Osteoblast (primary cell): ENCODE data around the gene MICALL2. TPM values are rescaled to one million over a fixed set of nuclear protein-coding genes. Genes with fewer than 3 reads are reported as not detected.

ENCODE experiments used
- DNase-seq: peaks from one replicate; pipeline ENCODE4 v3.0.0; 2011; ENCODE audit warnings: low spot score, mixed read lengths; ENCODE audit not compliant: insufficient read length; ENCODE audit errors: missing footprints
- H2AFZ ChIP-seq: 2 replicates; pipeline ENCODE4 v1.6.0; 2011; ENCODE audit warnings: mild to moderate bottlenecking, low read length
- H3K27ac ChIP-seq: 2 replicates; pipeline ENCODE4 v1.5.1; 2011; ENCODE audit warnings: mild to moderate bottlenecking, low read depth, low read length, moderate library complexity
- H3K27me3 ChIP-seq: 2 replicates; pipeline ENCODE4 v1.6.0; 2012; ENCODE audit warnings: mild to moderate bottlenecking, control low read depth, inconsistent platforms, low read length, moderate library complexity; ENCODE audit not compliant: insufficient read depth
- H3K36me3 ChIP-seq: 2 replicates; pipeline ENCODE4 v1.5.1; 2011; ENCODE audit warnings: mild to moderate bottlenecking, low read length, control low read depth, moderate library complexity; ENCODE audit not compliant: insufficient read depth
- H3K4me1 ChIP-seq: 2 replicates; pipeline ENCODE4 v1.5.1; 2011; ENCODE audit warnings: mild to moderate bottlenecking, low read length, control low read depth, moderate library complexity; ENCODE audit not compliant: insufficient read depth
- H3K4me2 ChIP-seq: 2 replicates; pipeline ENCODE4 v1.6.0; 2011; ENCODE audit warnings: mild to moderate bottlenecking, low read length; ENCODE audit not compliant: insufficient read depth
- H3K4me3 ChIP-seq: fragments of 200-600 bp; sonication (generic); 3 replicates; pipeline ENCODE4 v1.5.1; 2012; ENCODE audit warnings: mild to moderate bottlenecking, low read length, inconsistent platforms; ENCODE audit not compliant: insufficient read depth
- H3K79me2 ChIP-seq: 2 replicates; pipeline ENCODE4 v1.6.0; 2012; ENCODE audit warnings: mild to moderate bottlenecking, low read length, control low read depth, inconsistent platforms; ENCODE audit not compliant: insufficient read depth
- H3K9me3 ChIP-seq: 2 replicates; pipeline ENCODE4 v1.5.1; 2011; ENCODE audit warnings: low read depth, low read length, control low read depth
- H4K20me1 ChIP-seq: 2 replicates; pipeline ENCODE4 v1.6.0; 2012; ENCODE audit warnings: mild to moderate bottlenecking, low read length, control low read depth; ENCODE audit not compliant: insufficient read depth
- CTCF ChIP-seq: IDR thresholded peaks from 2 replicates; pipeline ENCODE4 v1.5.1; 2011; ENCODE audit warnings: mild to moderate bottlenecking, low read depth, low read length, moderate library complexity; ENCODE audit errors: extremely low read depth
- total RNA-seq: library from RNA; depleted of rRNA; stranded (reverse); fragments of >200 nt; gene quantifications from 2 replicates; pipeline ENCODE4 v1.2.3, GENCODE V29; 2012

MICALL2 gene
- total RNA-seq, 1 donor, result 30.4 TPM

- Histone ChIP-seq H3K4me1 (peaks cover 6% of the 10 kb centered on the region), H3K27me3 (no peaks in the 10 kb centered on the region), H3K36me3 (no peaks in the 10 kb centered on the region), H2AFZ (no peak overlapping the region), H3K4me2 (no peak overlapping the region), H4K20me1 (peaks cover 22% of the 10 kb centered on the region), H3K79me2 (no peaks in the 10 kb centered on the region), H3K9me3 (no peaks in the 10 kb centered on the region), H3K27ac (no peak overlapping the region), H3K4me3 (no peak overlapping the region)
- no peak for DNase-seq
- no peak for TF ChIP-seq CTCF
Measured at GRCh38 chr7:1430056-1430845, 29.0 kb downstream of the MICALL2 start.

- H3K4me3 ChIP-seq, result no peak overlapping the region
- H3K36me3 ChIP-seq, result no peaks in the 10 kb centered on the region
- no peak overlapping the region for H3K4me2 ChIP-seq
- no peak overlapping the region for H2AFZ ChIP-seq
- peaks cover 7% of the 10 kb centered on the region for H3K27me3 ChIP-seq
- TF ChIP-seq CTCF, result no peak
- H3K9me3 ChIP-seq, result no peaks in the 10 kb centered on the region
- H3K79me2 ChIP-seq, result no peaks in the 10 kb centered on the region
- peaks cover 15% of the 10 kb centered on the region for H4K20me1 ChIP-seq
- H3K27ac ChIP-seq, result no peak overlapping the region
- peak; percentile 96 for DNase-seq
- peaks cover 6% of the 10 kb centered on the region for H3K4me1 ChIP-seq
Measured at GRCh38 chr7:1428941-1429501, 30.2 kb downstream of the MICALL2 start.

DNA sequence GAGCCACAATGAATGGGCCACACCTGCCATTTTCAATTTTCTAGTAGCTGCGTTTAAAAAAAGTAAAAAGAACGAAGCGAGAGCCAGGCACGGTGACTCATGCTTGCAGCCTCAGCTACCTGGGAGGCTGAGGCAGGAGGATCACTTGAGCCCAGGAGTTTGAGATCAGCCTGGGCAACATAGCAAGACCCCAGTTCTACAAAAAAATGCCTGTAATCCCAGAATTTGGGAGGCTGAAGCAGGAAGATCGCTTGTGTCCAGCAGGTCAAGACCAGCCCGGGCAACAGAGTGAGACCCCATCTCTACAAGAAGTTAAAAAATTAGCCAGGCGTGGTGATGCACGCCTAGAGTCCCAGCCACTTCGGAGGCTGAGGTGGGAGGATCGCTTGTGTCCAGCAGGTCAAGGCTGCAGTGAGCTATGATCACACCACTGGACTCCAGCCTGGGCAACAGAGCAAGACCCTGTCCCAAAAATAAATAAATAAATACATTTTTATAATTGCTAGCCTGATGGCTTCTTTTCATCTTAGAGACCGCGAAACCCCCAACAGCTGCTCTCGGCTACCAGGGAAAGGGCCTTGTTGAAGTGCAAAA, 32.1 kb downstream of the MICALL2 start:
- H3K4me1 ChIP-seq, result no peaks in the 10 kb centered on the region
- no peaks in the 10 kb centered on the region for H3K79me2 ChIP-seq
- H3K4me3 ChIP-seq, result no peak overlapping the region
- no peak overlapping the region for H3K4me2 ChIP-seq
- peaks cover 3% of the 10 kb centered on the region for H4K20me1 ChIP-seq
- no peaks in the 10 kb centered on the region for H3K9me3 ChIP-seq
- H3K27me3 ChIP-seq, result peaks cover 19% of the 10 kb centered on the region
- DNase-seq, result no peak
- no peak overlapping the region for H2AFZ ChIP-seq
- no peak for TF ChIP-seq CTCF
- H3K36me3 ChIP-seq, result no peaks in the 10 kb centered on the region
- no peak overlapping the region for H3K27ac ChIP-seq

GRCh38 chr7:1426474-1426873, 32.8 kb downstream of the MICALL2 start:
- no peaks in the 10 kb centered on the region for H3K4me1 ChIP-seq
- no peaks in the 10 kb centered on the region for H3K36me3 ChIP-seq
- H3K79me2 ChIP-seq, result no peaks in the 10 kb centered on the region
- peaks cover 19% of the 10 kb centered on the region for H3K27me3 ChIP-seq
- no peak overlapping the region for H3K27ac ChIP-seq
- H4K20me1 ChIP-seq, result no peaks in the 10 kb centered on the region
- DNase-seq, result no peak
- H3K4me2 ChIP-seq, result no peak overlapping the region
- no peak for TF ChIP-seq CTCF
- no peaks in the 10 kb centered on the region for H3K9me3 ChIP-seq
- H3K4me3 ChIP-seq, result no peak overlapping the region
- no peak overlapping the region for H2AFZ ChIP-seq
